ENCODE data around the gene KCNIP4.
"Not testable (repeated sequence)": the region's sequence is repeated elsewhere in the genome, so short reads cannot be mapped to it uniquely, and the experiment has no call there.

KCNIP4 gene

GRCh38 chr4:20857081-20857480 is 1091.5 kb downstream of the KCNIP4 start:
- no peak for DNase-seq (ENCODE audit: low read depth in 2 of 2)

- DNase-seq (ENCODE audit: low read depth in 2 of 2): no peak
Measured at GRCh38 chr4:20847124-20847747, 1101.3 kb downstream of the KCNIP4 start.

GRCh38 chr4:20844311-20844710 is 1104.3 kb downstream of the KCNIP4 start:
- DNase-seq (ENCODE audit: low read depth in 2 of 2): no peak

- no peak for DNase-seq (ENCODE audit: low read depth in 2 of 2)
Measured at GRCh38 chr4:20840648-20841190, 1107.9 kb downstream of the KCNIP4 start.

- DNase-seq (ENCODE audit: low read depth in 2 of 2): no peak
Measured at GRCh38 chr4:20839957-20840356, 1108.6 kb downstream of the KCNIP4 start.

- DNase-seq (ENCODE audit: low read depth in 2 of 2): no peak
Measured at GRCh38 chr4:20838476-20838875, 1110.1 kb downstream of the KCNIP4 start.

- DNase-seq (ENCODE audit: low read depth in 2 of 2): no peak
Measured at GRCh38 chr4:20832826-20833225, 1115.7 kb downstream of the KCNIP4 start.

- no peak for DNase-seq (ENCODE audit: low read depth in 2 of 2)
Measured at GRCh38 chr4:20831746-20832145, 1116.8 kb downstream of the KCNIP4 start.

GRCh38 chr4:20829617-20830357 is 1118.8 kb downstream of the KCNIP4 start:
- no peak for DNase-seq (ENCODE audit: low read depth in 2 of 2)

GRCh38 chr4:20825505-20825904 is 1123.1 kb downstream of the KCNIP4 start:
- no peak for DNase-seq (ENCODE audit: low read depth in 2 of 2)

- DNase-seq (ENCODE audit: low read depth in 2 of 2): no peak
Measured at GRCh38 chr4:20816287-20816686, 1132.3 kb downstream of the KCNIP4 start.

GRCh38 chr4:20813700-20814099 is 1134.9 kb downstream of the KCNIP4 start:
- no peak for DNase-seq (ENCODE audit: low read depth in 2 of 2)

- no peak for DNase-seq (ENCODE audit: low read depth in 2 of 2)
Measured at GRCh38 chr4:20809812-20810211, 1138.8 kb downstream of the KCNIP4 start.

GRCh38 chr4:20805716-20806115 is 1142.9 kb downstream of the KCNIP4 start:
- no peak for DNase-seq (ENCODE audit: low read depth in 2 of 2)

- DNase-seq (ENCODE audit: low read depth in 2 of 2): no peak
Measured at GRCh38 chr4:20787940-20788665, 1160.5 kb downstream of the KCNIP4 start.

GRCh38 chr4:20783134-20783533 is 1165.4 kb downstream of the KCNIP4 start:
- DNase-seq (ENCODE audit: low read depth in 2 of 2): not testable (repeated sequence)

GRCh38 chr4:20778896-20779295 is 1169.7 kb downstream of the KCNIP4 start:
- DNase-seq (ENCODE audit: low read depth in 2 of 2): no peak

- no peak for DNase-seq (ENCODE audit: low read depth in 2 of 2)
Measured at GRCh38 chr4:20773144-20773997, 1175.2 kb downstream of the KCNIP4 start.

GRCh38 chr4:20764366-20764992 is 1184.1 kb downstream of the KCNIP4 start:
- DNase-seq (ENCODE audit: low read depth in 2 of 2): no peak

GRCh38 chr4:20761826-20762225 is 1186.7 kb downstream of the KCNIP4 start:
- DNase-seq (ENCODE audit: low read depth in 2 of 2): no peak

- no peak for DNase-seq (ENCODE audit: low read depth in 2 of 2)
Measured at GRCh38 chr4:20761382-20761781, 1187.2 kb downstream of the KCNIP4 start.

Measured in stimulated activated CD8-positive, alpha-beta memory T cell treated with anti-CD3 and anti-CD28 coated beads, Interleukin-7, amount 100 ng/mL, for 1 hour (primary cell).